ENCODE measurements around the gene SBF1.

The SBF1 gene

DNA sequence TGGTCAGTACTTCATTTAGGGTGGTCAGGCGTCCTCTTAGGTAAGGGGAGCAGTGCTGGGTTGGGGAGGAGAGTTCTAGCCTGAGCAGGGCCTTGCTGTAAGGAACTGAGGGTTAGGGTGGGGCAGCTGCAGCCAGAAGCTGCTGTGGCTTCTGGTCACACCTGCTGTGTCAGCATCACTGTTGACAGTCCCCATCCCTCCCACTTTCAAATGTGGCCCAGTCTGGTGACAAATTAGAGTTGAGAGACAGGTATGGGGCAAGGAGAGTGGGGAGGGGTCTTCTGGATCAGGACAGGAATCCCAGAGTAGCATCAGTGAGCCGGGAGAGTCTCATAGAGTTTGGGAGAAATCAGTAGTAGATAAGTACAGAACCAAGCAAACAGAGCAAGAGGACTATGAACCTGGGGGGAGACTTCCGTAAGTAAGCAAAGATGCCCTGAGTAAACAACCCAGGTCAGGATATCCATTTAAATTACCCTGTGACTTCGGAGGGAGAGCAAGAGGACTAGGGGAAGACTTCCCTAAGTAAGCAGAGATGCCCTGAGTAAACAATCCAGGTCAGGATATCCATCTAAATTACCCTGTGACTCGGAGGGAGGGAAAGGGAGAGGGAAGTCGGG lies 78.0 kb downstream of the SBF1 start:
- DNase-seq (ENCODE audit: low spot score): no peak

Data from hematopoietic multipotent progenitor cell treated with erythropoietin and hydrocortisone succinate and interleukin-3 and kit ligand, for 17 days (in vitro differentiated cells).